Endothelial cell of umbilical vein (primary cell): ENCODE measurements around the gene ITPR2. TPM values are rescaled to one million over a fixed set of nuclear protein-coding genes. Genes with fewer than 3 reads are reported as not detected.

Experiments used
- BruUV-seq: library from RNA; stranded (reverse); fragments of 400-500 nt; replicated peaks from 2 replicates; lab custom pipeline; 2021; lab: Mats Ljungman, UMichigan
- CTCF ChIA-PET: fragments of 300-600, 350-600 bp; sonication (Branson Sonifier 250); formaldehyde crosslinking; loops from one replicate; lab custom pipeline; 2021; ENCODE audit warnings: antibody characterized with exemption, inconsistent platforms; lab: Charles Lee
- POLR2A ChIA-PET: fragments of 300-600, 350-600 bp; sonication (Branson Sonifier 250); formaldehyde crosslinking; loops from one replicate; lab custom pipeline; 2021; ENCODE audit warnings: antibody characterized with exemption, inconsistent platforms; lab: Charles Lee
- DNase-seq: peaks from one replicate; pipeline ENCODE4 v3.0.0-alpha.2; 2011; ENCODE audit warnings: low read depth, low spot score
- FAIRE-seq: peaks from 2 replicates; lab custom pipeline; 2011; peaks lifted over from hg19 to GRCh38; lab: Jason Lieb, UNC
- H2AFZ ChIP-seq: 2 replicates; pipeline ENCODE4 v1.6.0; 2012; ENCODE audit warnings: low read depth, low read length, control low read depth, inconsistent platforms
- H3K27ac ChIP-seq: 2 replicates; pipeline ENCODE4 v1.5.1; 2011; ENCODE audit warnings: low read depth, mild to moderate bottlenecking, control low read depth, low read length, moderate library complexity; ENCODE audit not compliant: insufficient read depth
- H3K27me3 ChIP-seq, 2 experiments: 2 replicates each; pipeline versions ENCODE4 v1.6.0 to v1.6.1; 2011; ENCODE audit warnings: low read length in 2 of 2, mixed read lengths in 1 of 2; ENCODE audit not compliant: control insufficient read depth in 2 of 2, insufficient read depth in 2 of 2
- H3K36me3 ChIP-seq, 2 experiments: 2 replicates in 1 of 2; 3 replicates in 1 of 2; pipeline ENCODE4 v1.5.1; 2011; ENCODE audit warnings: low read length in 2 of 2, mild to moderate bottlenecking in 1 of 2, moderate library complexity in 1 of 2; ENCODE audit not compliant: control insufficient read depth in 2 of 2, insufficient read depth in 2 of 2; ENCODE audit errors: extremely low read depth in 1 of 2
- H3K4me1 ChIP-seq: 3 replicates; pipeline ENCODE4 v1.5.1; 2011; ENCODE audit warnings: mild to moderate bottlenecking, low read length; ENCODE audit not compliant: control insufficient read depth, insufficient read depth; ENCODE audit errors: extremely low read depth
- H3K4me2 ChIP-seq: 2 replicates; pipeline ENCODE4 v1.6.1; 2011; ENCODE audit warnings: low read length, control low read depth, mixed read lengths; ENCODE audit not compliant: insufficient read depth
- H3K4me3 ChIP-seq, 3 experiments: fragments of 200-600 bp in 1 of 3; sonication (generic), shearing (Covaris generic) in 1 of 3; replicated peaks in 1 of 3; 2 replicates each; pipeline ENCODE4 v1.5.1; 2011 to 2016; ENCODE audit warnings: control low read depth in 3 of 3, low read length in 3 of 3, mild to moderate bottlenecking in 2 of 3, inconsistent platforms in 1 of 3, low read depth in 1 of 3, moderate library complexity in 1 of 3; ENCODE audit not compliant: insufficient read depth in 1 of 3
- H3K79me2 ChIP-seq: 2 replicates; pipeline ENCODE4 v1.6.0; 2012; ENCODE audit warnings: low read length, inconsistent platforms; ENCODE audit not compliant: control insufficient read depth, insufficient read depth
- H3K9ac ChIP-seq: replicated peaks from 2 replicates; pipeline ENCODE3; 2011; ENCODE audit warnings: low read length, control low read depth; ENCODE audit not compliant: insufficient read depth; ENCODE audit errors: extremely low read depth
- H3K9me1 ChIP-seq: replicated peaks from 3 replicates; pipeline ENCODE4 v1.6.0; 2011; ENCODE audit warnings: mild to moderate bottlenecking, low read length; ENCODE audit not compliant: control insufficient read depth, insufficient read depth; ENCODE audit errors: extremely low read depth
- H3K9me3 ChIP-seq: replicated peaks from 2 replicates; pipeline ENCODE4 v1.5.1; 2012; ENCODE audit warnings: low read length, inconsistent platforms; ENCODE audit not compliant: control insufficient read depth, insufficient read depth
- H4K20me1 ChIP-seq: replicated peaks from 2 replicates; pipeline ENCODE3; 2011; ENCODE audit warnings: mild to moderate bottlenecking, low read length; ENCODE audit not compliant: control insufficient read depth, insufficient read depth; ENCODE audit errors: extremely low read depth
- FOS ChIP-seq: IDR thresholded peaks from 2 replicates; pipeline ENCODE4 v1.6.1; 2011; ENCODE audit warnings: mild to moderate bottlenecking, low read length, moderate library complexity, borderline replicate concordance; ENCODE audit not compliant: insufficient read depth
- GATA2 ChIP-seq: IDR thresholded peaks from 2 replicates; pipeline ENCODE4 v1.7.0; 2011; ENCODE audit warnings: low read depth, mild to moderate bottlenecking, moderate library complexity, mixed read lengths, low read length; ENCODE audit not compliant: insufficient read length, insufficient read depth
- JUN ChIP-seq: IDR thresholded peaks from 2 replicates; pipeline ENCODE4 v1.6.1; 2011; ENCODE audit warnings: borderline replicate concordance, low read depth; ENCODE audit not compliant: insufficient read length, insufficient read depth
- dilution Hi-C: fragments of 300-500 bp; cut with MboI; formaldehyde crosslinking; loops from one replicate; pipeline ENCODE4 v1.15.0; 2019; ENCODE audit warnings: low sequenced_read_pairs; ENCODE audit not compliant: extremely low pct_ligation_motif_present
- intact Hi-C: fragments of 100-400 bp; cut with micrococcal nuclease; formaldehyde crosslinking; loops from one replicate; pipeline ENCODE4 v1.10.0; 2022
- polyA plus RNA-seq, 4 experiments: library from polyadenylated mRNA; depleted of rRNA in 3 of 4; stranded (reverse) in 3 of 4; unstranded in 1 of 4; fragments of >200 nt; gene quantifications; 2 replicates each; pipeline versions ENCODE4 v1.2.1 to v1.2.3, GENCODE V29; 2011 to 2012; ENCODE audit warnings: missing spikeins in 1 of 4
- total RNA-seq: library from RNA; stranded (reverse); gene quantifications from 2 replicates; pipeline ENCODE4 v1.2.3, GENCODE V29; 2021
- TF ChIP-seq, protein P1 (sequence below), 2 donors: IDR thresholded peaks; 1 replicate in 1 of 2; 2 replicates in 1 of 2; pipeline ENCODE4 v1.5.1; 2011; ENCODE audit warnings: low read length in 2 of 2, mild to moderate bottlenecking in 2 of 2, moderate library complexity in 2 of 2, control low read depth in 1 of 2, inconsistent platforms in 1 of 2, low read depth in 1 of 2; ENCODE audit not compliant: insufficient read depth in 1 of 2; ENCODE audit errors: extremely low read depth in 1 of 2

ITPR2 gene
- total and polyA plus RNA-seq, 2 donors (not counting 3 experiments of a cell fraction or from before 2014, with no cell fraction given): 16.2 to 86.8 TPM

GRCh38 chr12:26614011-26614616 lies 218.9 kb downstream of the ITPR2 start:
- Histone ChIP-seq H3K36me3 (peaks cover under 1 to 4% of the 10 kb centered on the region in 2 experiments), H3K4me3 (no peak overlapping the region), H3K4me1 (no peaks in the 10 kb centered on the region), H3K9me3 (no peaks in the 10 kb centered on the region), H3K4me2 (no peak overlapping the region), H2AFZ (no peak overlapping the region), H3K9ac (no peak overlapping the region), H3K79me2 (no peaks in the 10 kb centered on the region), H3K27me3 (no peaks in the 10 kb centered on the region), H4K20me1 (no peaks in the 10 kb centered on the region), H3K27ac (no peak overlapping the region), H3K9me1 (no peaks in the 10 kb centered on the region)
- POLR2A ChIA-PET: no interaction called here
- FAIRE-seq (peak; percentile 61), DNase-seq (peak; percentile 39)
- dilution Hi-C loops: no loop called here
- CTCF ChIA-PET: interaction anchor here (0.5 to 2.9 kb wide), 23 partner anchors 9 to 517 kb away, joined by 3 to 48 read pairs (median 4); partner anchors contain the start of gene BHLHE41
- no TSS peak for BruUV-seq
- TF ChIP-seq GATA2 (no peak), FOS (no peak), JUN (no peak)
- TF ChIP-seq, protein P1, sequence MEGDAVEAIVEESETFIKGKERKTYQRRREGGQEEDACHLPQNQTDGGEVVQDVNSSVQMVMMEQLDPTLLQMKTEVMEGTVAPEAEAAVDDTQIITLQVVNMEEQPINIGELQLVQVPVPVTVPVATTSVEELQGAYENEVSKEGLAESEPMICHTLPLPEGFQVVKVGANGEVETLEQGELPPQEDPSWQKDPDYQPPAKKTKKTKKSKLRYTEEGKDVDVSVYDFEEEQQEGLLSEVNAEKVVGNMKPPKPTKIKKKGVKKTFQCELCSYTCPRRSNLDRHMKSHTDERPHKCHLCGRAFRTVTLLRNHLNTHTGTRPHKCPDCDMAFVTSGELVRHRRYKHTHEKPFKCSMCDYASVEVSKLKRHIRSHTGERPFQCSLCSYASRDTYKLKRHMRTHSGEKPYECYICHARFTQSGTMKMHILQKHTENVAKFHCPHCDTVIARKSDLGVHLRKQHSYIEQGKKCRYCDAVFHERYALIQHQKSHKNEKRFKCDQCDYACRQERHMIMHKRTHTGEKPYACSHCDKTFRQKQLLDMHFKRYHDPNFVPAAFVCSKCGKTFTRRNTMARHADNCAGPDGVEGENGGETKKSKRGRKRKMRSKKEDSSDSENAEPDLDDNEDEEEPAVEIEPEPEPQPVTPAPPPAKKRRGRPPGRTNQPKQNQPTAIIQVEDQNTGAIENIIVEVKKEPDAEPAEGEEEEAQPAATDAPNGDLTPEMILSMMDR (IDR thresholded peaks at IDR 0.05; ENCODE audit: extremely low read depth in 1 of 2, insufficient read depth in 1 of 2, low read depth in 1 of 2, low read length in 2 of 2): peak; percentile 50 to 52
- intact Hi-C loops: loop anchor here (1.0 to 10.0 kb wide), 3 partner anchors 179 to 517 kb away; no protein-coding TSS in a partner anchor
